Mucosa of stomach (tissue), 1 donor: ENCODE data around the gene PLCXD3.

Source experiments
- H3K27me3 ChIP-seq: one replicate; pipeline ENCODE4 v1.7.0; 2013; ENCODE audit warnings: mild to moderate bottlenecking, low read length; ENCODE audit not compliant: control insufficient read depth, insufficient read depth
- H3K36me3 ChIP-seq: one replicate; pipeline ENCODE4 v1.7.0; 2013; ENCODE audit warnings: low read length; ENCODE audit not compliant: control insufficient read depth, insufficient read depth
- H3K4me1 ChIP-seq: one replicate; pipeline ENCODE4 v1.7.0; 2013; ENCODE audit warnings: mild to moderate bottlenecking, low read length; ENCODE audit not compliant: control insufficient read depth, insufficient read depth
- H3K4me3 ChIP-seq: one replicate; pipeline ENCODE4 v1.7.0; 2013; ENCODE audit warnings: low read length
- H3K9ac ChIP-seq: one replicate; pipeline ENCODE4 v1.7.0; 2013; ENCODE audit warnings: mild to moderate bottlenecking, low read length, moderate library complexity
- H3K9me3 ChIP-seq: one replicate; pipeline ENCODE4 v1.7.0; 2013; ENCODE audit warnings: mild to moderate bottlenecking, low read length, moderate library complexity; ENCODE audit not compliant: control insufficient read depth
- donor health status: Pancreatic carcinoma.

PLCXD3 gene

GRCh38 chr5:41365369-41365768, 145.0 kb downstream of the PLCXD3 start:
- Histone ChIP-seq H3K36me3 (no peaks in the 10 kb centered on the region), H3K4me3 (no peak overlapping the region), H3K9ac (no peak overlapping the region), H3K4me1 (no peaks in the 10 kb centered on the region), H3K9me3 (no peaks in the 10 kb centered on the region), H3K27me3 (no peaks in the 10 kb centered on the region)

DNA sequence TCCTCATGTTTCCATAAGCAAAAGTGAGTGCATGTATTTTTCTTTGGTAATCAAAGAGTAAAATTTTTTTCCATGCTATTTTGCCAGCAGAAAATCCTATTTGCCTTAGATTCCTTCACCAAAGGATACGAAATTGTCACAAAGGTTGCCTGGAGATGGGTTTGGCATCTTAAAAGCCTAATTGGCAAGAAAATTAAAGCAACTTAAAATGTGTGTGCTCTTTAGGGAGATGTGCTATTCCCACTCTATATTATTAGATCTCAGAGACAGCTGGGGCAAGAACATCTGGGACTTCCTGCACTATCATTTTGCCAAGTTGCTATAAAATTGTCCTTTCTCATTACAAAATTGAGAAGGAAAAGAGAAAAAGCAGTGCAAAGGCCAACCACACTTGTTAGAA, 146.1 kb downstream of the PLCXD3 start:
- H3K4me3 ChIP-seq = no peak overlapping the region
- no peak overlapping the region for H3K9ac ChIP-seq
- H3K9me3 ChIP-seq = no peaks in the 10 kb centered on the region
- H3K36me3 ChIP-seq = no peaks in the 10 kb centered on the region
- H3K27me3 ChIP-seq = no peaks in the 10 kb centered on the region
- H3K4me1 ChIP-seq = no peaks in the 10 kb centered on the region

- Histone ChIP-seq H3K36me3 (no peaks in the 10 kb centered on the region), H3K4me1 (no peaks in the 10 kb centered on the region), H3K27me3 (no peaks in the 10 kb centered on the region), H3K9ac (no peak overlapping the region), H3K9me3 (no peaks in the 10 kb centered on the region), H3K4me3 (no peak overlapping the region)
Measured at GRCh38 chr5:41363343-41363986, 146.9 kb downstream of the PLCXD3 start.

- Histone ChIP-seq H3K4me3 (no peak overlapping the region), H3K27me3 (no peaks in the 10 kb centered on the region), H3K9me3 (no peaks in the 10 kb centered on the region), H3K4me1 (no peaks in the 10 kb centered on the region), H3K9ac (no peak overlapping the region), H3K36me3 (no peaks in the 10 kb centered on the region)
Measured at GRCh38 chr5:41356786-41357185, 153.6 kb downstream of the PLCXD3 start.

GRCh38 chr5:41349846-41350245, 160.6 kb downstream of the PLCXD3 start:
- no peaks in the 10 kb centered on the region for H3K36me3 ChIP-seq
- no peak overlapping the region for H3K4me3 ChIP-seq
- H3K9me3 ChIP-seq = no peaks in the 10 kb centered on the region
- no peak overlapping the region for H3K9ac ChIP-seq
- no peaks in the 10 kb centered on the region for H3K4me1 ChIP-seq
- no peaks in the 10 kb centered on the region for H3K27me3 ChIP-seq

GRCh38 chr5:41347569-41347968, 162.8 kb downstream of the PLCXD3 start:
- H3K9me3 ChIP-seq = no peaks in the 10 kb centered on the region
- no peaks in the 10 kb centered on the region for H3K4me1 ChIP-seq
- no peaks in the 10 kb centered on the region for H3K27me3 ChIP-seq
- H3K4me3 ChIP-seq = no peak overlapping the region
- H3K9ac ChIP-seq = no peak overlapping the region
- H3K36me3 ChIP-seq = no peaks in the 10 kb centered on the region

- H3K27me3 ChIP-seq = no peaks in the 10 kb centered on the region
Measured at GRCh38 chr5:41346609-41347008, 163.8 kb downstream of the PLCXD3 start.

DNA sequence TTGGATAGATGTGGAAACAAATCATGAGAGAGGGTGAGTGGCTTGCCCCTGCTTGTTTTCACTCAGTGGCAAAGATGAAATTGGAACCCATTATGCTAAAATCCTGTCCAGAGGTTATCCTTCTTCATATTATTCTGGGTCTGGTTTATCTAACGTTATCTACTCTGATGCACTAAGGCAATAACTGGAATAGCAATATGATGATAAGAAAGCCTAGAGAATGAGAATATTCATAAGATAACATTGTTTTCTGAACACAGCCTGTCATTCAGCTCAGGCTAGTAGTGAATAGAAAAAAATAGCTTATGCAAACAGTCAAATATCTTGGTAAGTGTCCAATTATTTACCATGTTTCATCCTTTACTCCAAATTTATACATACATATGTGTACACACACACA, 165.1 kb downstream of the PLCXD3 start:
- no peaks in the 10 kb centered on the region for H3K36me3 ChIP-seq
- no peaks in the 10 kb centered on the region for H3K27me3 ChIP-seq
- no peaks in the 10 kb centered on the region for H3K4me1 ChIP-seq
- no peak overlapping the region for H3K9ac ChIP-seq
- no peak overlapping the region for H3K4me3 ChIP-seq
- no peaks in the 10 kb centered on the region for H3K9me3 ChIP-seq

More at GRCh38 chr5:41346609-41347008, 163.8 kb downstream of the PLCXD3 start:
- no peaks in the 10 kb centered on the region for H3K36me3 ChIP-seq
- no peak overlapping the region for H3K9ac ChIP-seq
- H3K4me3 ChIP-seq = no peak overlapping the region
- H3K9me3 ChIP-seq = no peaks in the 10 kb centered on the region
- H3K4me1 ChIP-seq = no peaks in the 10 kb centered on the region

DNA sequence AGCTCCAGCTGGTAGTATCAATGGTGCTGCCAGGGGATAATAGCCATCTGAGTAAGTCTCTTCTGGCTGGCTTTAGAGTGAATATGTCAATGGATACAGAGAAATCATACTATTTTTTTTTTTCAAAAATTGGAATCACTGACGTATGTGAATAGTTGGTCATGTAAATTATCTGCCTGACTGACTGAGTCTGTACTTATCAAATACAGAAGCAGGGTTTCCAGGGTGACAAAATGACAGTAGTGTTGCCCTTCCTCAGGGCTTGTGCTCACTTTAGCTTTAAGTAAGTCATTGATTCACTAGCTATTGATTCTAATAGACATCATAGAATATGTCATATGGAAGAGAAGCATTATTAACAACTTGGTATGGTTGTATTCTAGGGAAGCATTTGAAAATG, 171.1 kb downstream of the PLCXD3 start:
- Histone ChIP-seq H3K27me3 (no peaks in the 10 kb centered on the region), H3K9me3 (no peaks in the 10 kb centered on the region), H3K4me3 (no peak overlapping the region), H3K36me3 (no peaks in the 10 kb centered on the region), H3K9ac (no peak overlapping the region), H3K4me1 (no peaks in the 10 kb centered on the region)

- no peaks in the 10 kb centered on the region for H3K27me3 ChIP-seq
- H3K9ac ChIP-seq = no peak overlapping the region
- H3K4me3 ChIP-seq = no peak overlapping the region
- no peaks in the 10 kb centered on the region for H3K36me3 ChIP-seq
- no peaks in the 10 kb centered on the region for H3K9me3 ChIP-seq
- peaks cover 4% of the 10 kb centered on the region for H3K4me1 ChIP-seq
Measured at GRCh38 chr5:41338136-41338675, 172.2 kb downstream of the PLCXD3 start.

DNA sequence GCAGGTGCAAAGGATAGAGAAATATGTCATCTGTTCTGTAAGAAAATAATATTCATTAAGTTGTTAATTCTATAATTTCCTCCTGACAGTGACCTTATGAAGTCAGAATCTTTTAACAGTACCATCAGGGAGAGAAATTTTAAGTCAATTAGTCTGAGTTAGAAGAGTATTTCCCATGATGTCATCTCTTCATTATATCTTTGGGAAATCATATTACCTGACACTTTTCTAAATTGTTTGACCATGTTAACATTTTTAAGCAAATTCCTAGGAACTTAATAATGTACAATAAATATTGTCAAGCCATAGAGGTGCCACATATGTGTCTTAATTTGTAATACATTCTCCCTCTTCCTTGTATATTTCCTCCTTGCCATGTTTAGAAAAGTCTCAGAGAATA, 172.7 kb downstream of the PLCXD3 start:
- Histone ChIP-seq H3K9ac (no peak overlapping the region), H3K4me1 (peaks cover 4% of the 10 kb centered on the region)

DNA sequence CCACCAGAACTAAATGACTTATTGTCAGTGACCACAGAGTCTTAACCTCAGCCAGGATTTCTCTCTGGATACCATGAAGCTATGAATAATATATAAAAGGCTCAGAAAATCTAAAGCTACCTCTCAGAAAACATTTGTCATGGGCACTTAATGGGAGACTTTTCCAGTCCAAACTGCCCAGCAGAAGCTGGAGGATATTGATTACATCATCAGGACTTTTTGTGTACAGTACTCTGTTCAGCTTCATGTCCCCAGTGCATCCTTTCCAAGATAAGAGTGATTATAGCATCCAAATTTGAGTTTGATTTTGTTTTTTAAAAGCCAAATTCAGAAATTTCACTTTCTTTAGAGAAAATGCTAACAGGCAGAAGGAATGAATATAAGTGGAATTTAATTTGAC, 173.2 kb downstream of the PLCXD3 start:
- Histone ChIP-seq H3K4me3 (no peak overlapping the region), H3K9ac (no peak overlapping the region), H3K27me3 (no peaks in the 10 kb centered on the region), H3K36me3 (no peaks in the 10 kb centered on the region), H3K9me3 (no peaks in the 10 kb centered on the region), H3K4me1 (peaks cover 4% of the 10 kb centered on the region)

More for the DNA sequence above, 172.7 kb downstream of the PLCXD3 start:
- no peak overlapping the region for H3K4me3 ChIP-seq
- no peaks in the 10 kb centered on the region for H3K9me3 ChIP-seq
- no peaks in the 10 kb centered on the region for H3K27me3 ChIP-seq
- H3K36me3 ChIP-seq = no peaks in the 10 kb centered on the region

GRCh38 chr5:41336471-41336870, 173.9 kb downstream of the PLCXD3 start:
- H3K9me3 ChIP-seq = no peaks in the 10 kb centered on the region
- no peaks in the 10 kb centered on the region for H3K36me3 ChIP-seq
- no peak overlapping the region for H3K4me3 ChIP-seq
- peaks cover 4% of the 10 kb centered on the region for H3K4me1 ChIP-seq
- H3K9ac ChIP-seq = no peak overlapping the region
- no peaks in the 10 kb centered on the region for H3K27me3 ChIP-seq
